NB4 (cell line): ENCODE measurements around the gene MFSD11.
"Not testable (repeated sequence)": the region's sequence is repeated elsewhere in the genome, so short reads cannot be mapped to it uniquely, and the experiment has no call there.

Source experiments
- DNase-seq: peaks from one replicate; pipeline ENCODE4 v3.0.0; 2010; ENCODE audit warnings: low read depth
- H3K4me3 ChIP-seq: one replicate; pipeline ENCODE4 v1.5.1; 2011; ENCODE audit warnings: mild to moderate bottlenecking, low read depth, low read length, moderate library complexity
- MYC ChIP-seq: IDR thresholded peaks from 2 replicates; pipeline ENCODE4 v1.6.1; 2011; ENCODE audit warnings: low read depth, low read length
- POLR2A ChIP-seq: IDR thresholded peaks from 2 replicates; pipeline ENCODE4 v1.6.1; 2011; ENCODE audit warnings: mild to moderate bottlenecking; ENCODE audit not compliant: insufficient read length; ENCODE audit errors: extremely low read depth
- TF ChIP-seq, protein P1 (sequence below): IDR thresholded peaks from one replicate; pipeline ENCODE4 v1.5.1; 2012; ENCODE audit warnings: low read depth, low read length
- TF ChIP-seq, protein P2 (sequence below): IDR thresholded peaks from 2 replicates; pipeline ENCODE4 v1.6.1; 2011; ENCODE audit warnings: low read depth, low read length

The MFSD11 gene

DNA sequence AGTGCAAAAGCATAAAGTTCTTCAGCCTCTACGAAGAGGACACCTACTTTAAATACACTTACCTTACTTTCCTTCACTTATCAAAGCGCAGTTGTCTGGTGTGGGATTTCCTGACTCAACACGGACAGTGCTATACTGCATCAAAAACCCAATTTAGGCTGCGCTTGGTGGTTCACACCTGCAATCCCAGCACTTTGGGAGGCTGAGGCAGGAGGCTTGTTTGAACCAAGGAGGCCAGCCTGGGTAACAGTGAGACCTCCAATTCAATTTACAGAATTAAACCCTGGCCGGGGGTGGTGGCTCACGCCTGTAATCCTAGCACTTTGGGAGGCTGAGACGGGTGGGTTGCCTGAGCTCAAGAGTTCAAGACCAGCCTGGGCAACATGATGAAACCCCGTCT is 15.6 kb upstream of the MFSD11 start:
- H3K4me3 ChIP-seq, result no peak overlapping the region
- DNase-seq, result no peak
- TF ChIP-seq, protein P1, sequence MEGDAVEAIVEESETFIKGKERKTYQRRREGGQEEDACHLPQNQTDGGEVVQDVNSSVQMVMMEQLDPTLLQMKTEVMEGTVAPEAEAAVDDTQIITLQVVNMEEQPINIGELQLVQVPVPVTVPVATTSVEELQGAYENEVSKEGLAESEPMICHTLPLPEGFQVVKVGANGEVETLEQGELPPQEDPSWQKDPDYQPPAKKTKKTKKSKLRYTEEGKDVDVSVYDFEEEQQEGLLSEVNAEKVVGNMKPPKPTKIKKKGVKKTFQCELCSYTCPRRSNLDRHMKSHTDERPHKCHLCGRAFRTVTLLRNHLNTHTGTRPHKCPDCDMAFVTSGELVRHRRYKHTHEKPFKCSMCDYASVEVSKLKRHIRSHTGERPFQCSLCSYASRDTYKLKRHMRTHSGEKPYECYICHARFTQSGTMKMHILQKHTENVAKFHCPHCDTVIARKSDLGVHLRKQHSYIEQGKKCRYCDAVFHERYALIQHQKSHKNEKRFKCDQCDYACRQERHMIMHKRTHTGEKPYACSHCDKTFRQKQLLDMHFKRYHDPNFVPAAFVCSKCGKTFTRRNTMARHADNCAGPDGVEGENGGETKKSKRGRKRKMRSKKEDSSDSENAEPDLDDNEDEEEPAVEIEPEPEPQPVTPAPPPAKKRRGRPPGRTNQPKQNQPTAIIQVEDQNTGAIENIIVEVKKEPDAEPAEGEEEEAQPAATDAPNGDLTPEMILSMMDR, result no peak
- TF ChIP-seq MYC, result no peak

DNA sequence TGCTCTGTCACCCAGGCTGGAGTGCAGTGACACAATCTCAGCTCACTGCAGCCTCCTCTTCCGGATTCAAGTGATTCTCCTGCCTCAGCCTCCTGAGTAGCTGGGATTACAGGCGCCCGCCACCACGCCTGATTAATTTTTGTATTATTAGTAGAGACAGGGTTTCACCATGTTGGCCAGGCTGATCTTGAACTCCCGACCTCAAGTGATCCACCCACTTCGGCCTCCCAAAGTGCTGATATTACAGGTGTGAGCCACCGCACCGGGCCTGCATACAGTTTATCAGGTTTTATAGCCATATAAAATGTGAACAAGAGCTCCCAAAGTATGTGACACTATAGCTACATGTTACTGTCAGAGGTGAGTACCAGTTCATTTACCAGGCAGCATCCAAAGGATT is 14.9 kb upstream of the MFSD11 start:
- not testable (repeated sequence) for H3K4me3 ChIP-seq, DNase-seq

DNA sequence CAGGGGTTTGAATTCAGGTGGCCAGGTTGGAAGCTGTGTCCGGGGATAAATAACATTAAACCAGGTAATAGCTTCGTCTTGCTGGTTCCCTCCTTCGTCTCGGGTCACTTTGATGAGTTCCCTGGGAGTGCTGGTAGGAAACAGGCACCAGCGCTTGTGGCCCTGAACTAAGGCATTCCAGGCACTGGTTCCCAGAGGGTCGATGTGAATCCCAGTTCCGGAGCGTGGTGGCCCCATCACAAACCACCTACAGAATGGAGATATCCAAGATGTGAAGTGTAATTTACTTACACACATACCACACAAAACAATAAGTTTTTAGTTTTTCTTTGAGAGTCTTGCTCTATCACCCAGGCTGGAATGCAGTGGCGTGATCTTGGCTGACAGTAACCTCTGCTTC is 14.1 kb upstream of the MFSD11 start:
- no peak for DNase-seq
- TF ChIP-seq MYC (no peak), POLR2A (no peak)
- TF ChIP-seq, protein P2, sequence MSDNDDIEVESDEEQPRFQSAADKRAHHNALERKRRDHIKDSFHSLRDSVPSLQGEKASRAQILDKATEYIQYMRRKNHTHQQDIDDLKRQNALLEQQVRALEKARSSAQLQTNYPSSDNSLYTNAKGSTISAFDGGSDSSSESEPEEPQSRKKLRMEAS, result no peak
- TF ChIP-seq, protein P1, result no peak
- H3K4me3 ChIP-seq, result no peak overlapping the region

DNA sequence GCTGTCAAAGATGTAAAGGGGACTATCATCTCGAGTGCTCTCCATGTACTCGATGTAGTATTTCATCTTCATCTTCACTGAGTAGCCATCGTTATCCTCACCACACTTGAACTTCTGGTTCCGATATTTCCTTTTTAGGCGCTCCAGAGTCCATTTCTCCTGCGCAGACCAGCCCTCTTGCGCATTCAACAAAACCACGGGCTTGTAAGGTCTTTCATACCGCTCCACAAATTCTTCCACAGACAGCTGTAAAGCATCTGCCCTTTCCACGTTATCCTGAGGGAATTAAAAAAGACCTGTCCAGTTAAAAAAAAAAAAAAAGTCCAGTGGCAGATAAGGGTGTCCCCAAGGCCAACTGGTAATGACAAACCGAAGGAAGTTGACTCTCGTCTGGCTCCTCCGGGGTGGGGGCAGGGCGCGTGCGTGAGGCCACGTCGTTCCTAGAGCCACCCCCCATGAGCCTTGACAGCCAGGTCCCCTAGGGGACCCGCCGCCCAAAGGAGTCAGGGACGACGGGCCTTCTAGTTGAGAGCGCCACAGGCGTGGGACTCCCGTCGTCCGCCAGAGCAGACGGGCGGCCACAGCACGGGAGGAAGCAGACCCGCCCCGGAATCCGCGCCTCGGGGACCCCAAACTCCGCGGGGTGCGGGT is 12.2 kb upstream of the MFSD11 start:
- TF ChIP-seq POLR2A (no peak), MYC (peak; percentile 40)
- TF ChIP-seq, protein P2, result peak; percentile 18; the same call in 1 of the 2 replicates
- TF ChIP-seq, protein P1, result no peak
- peak overlapping the region; percentile 70 for H3K4me3 ChIP-seq
- peak; percentile 87 for DNase-seq

DNA sequence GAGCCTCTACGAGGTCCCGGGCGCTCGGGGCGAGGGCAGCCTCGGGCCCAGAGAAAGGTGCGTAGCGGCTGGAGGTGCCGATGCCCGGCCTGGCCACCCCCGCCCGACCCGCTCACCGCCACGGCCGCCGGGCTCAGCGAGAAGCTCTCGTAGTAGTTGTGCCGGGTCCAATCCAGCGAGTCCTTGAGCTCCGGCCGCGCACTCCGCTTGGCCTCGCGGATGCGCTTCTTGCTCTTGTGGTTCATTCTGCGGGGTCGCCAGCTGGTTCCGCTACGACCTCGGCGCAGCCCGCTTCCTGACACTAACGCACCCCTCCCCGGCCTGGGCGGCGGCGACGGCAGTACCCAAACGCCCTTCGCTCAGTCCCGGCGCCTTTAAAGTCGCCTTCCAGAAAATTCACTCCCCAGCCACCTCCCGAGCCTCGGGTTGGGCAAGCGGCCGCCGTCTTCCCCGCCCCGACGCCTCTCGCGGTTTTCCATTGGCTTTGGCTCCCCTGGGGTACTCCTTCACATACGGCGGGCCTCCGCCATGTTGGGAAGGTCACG is 11.6 kb upstream of the MFSD11 start, which contains the start of gene JMJD6:
Gene JMJD6, minus strand, starts transcription at position 376 of the 545 bp plus-strand sequence. Its CDS starts 131 bp downstream, at position 245.
- H3K4me3 ChIP-seq, result peak within 1 kb of the TSS; percentile 76
- TF ChIP-seq, protein P1, result no peak
- peak; percentile 43 for TF ChIP-seq MYC
- TF ChIP-seq, protein P2, result peak; percentile 62; the same call in 1 of the 2 replicates
- no peak for TF ChIP-seq POLR2A
- DNase-seq, result peak; percentile 98

DNA sequence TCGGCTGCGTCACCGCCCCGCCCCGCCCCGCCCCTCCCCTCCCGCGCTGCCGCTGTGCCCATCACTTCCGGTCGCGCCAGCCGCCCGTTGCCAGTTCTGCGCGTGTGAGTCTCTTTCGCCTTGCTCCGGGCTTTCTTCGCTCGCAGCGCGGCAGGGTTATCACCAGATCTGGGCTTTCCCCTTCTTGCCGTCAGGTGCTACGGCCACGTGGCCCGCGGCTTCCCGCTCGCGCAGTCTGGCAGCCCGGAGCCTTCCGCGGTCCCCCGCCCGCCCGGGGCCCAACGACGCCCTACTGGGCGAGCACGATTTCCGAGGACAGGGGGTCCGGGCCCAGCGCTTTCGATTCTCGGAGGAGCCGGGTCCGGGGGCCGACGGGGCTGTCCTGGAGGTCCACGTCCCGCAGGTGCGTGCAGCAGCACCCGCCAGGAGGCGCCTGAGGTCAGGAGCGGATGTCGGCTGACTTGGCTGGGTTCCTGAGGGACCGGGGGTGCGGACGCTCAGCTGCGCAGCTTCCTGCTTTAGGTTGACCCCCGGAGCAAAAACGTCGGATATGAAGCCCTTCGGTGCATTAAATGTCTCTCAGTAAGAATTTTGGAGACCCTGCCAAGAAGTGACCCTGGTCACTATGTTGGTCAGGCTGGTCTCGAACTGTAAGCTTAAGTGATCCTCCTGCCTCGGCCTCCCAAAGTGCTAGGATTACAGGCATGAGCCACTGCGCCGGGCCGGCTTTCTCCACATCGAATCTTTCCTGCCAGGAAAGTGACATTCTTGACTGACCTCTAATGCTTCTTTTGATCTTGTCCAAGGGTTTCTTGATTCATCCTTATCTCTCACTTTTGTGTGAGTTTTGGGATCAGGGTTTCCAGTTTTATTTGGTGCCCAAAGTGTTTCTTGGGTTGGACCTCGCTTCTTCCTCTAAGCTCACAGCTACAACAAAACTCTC is 10.9 kb upstream of the MFSD11 start, which contains the start of gene METTL23:
Gene METTL23, plus strand, starts transcription at position 64 of the 943 bp plus-strand sequence. CDS start 2,872 bp downstream, outside the sequence.
- peak; percentile 48 for TF ChIP-seq MYC
- TF ChIP-seq, protein P2, result peak; percentile 57
- TF ChIP-seq, protein P1, result peak; percentile 66
- TF ChIP-seq POLR2A, result peak; percentile 88
- peak within 1 kb of the TSS; percentile 76 for H3K4me3 ChIP-seq
- DNase-seq, result peak; percentile 86
